ENCODE measurements around the gene AJAP1.

AJAP1 gene

GRCh38 chr1:4723106-4723505, 68.7 kb downstream of the AJAP1 start:
- Histone ChIP-seq H3K14ac (ENCODE audit: low read length) (no peak overlapping the region), H3K36me3 (replicated peaks in 1 of 2; ENCODE audit: control insufficient read depth in 2 of 2, insufficient read depth in 2 of 2, low read length in 2 of 2) (no peaks in the 10 kb centered on the region), H4K8ac (ENCODE audit: low read depth, low read length) (no peak overlapping the region), H3K9me3 (replicated peaks in 1 of 2; ENCODE audit: control insufficient read depth in 2 of 2, insufficient read depth in 1 of 2, low read depth in 1 of 2, low read length in 2 of 2) (no peaks in the 10 kb centered on the region), H3K4ac (ENCODE audit: low read length) (no peak overlapping the region), H3K4me1 (ENCODE audit: control insufficient read depth in 2 of 2, insufficient read depth in 1 of 2, low read depth in 1 of 2, low read length in 2 of 2) (peaks cover 0 to 2% of the 10 kb centered on the region in 2 donors), H3K4me2 (ENCODE audit: insufficient read depth, low read length, poor library complexity, severe bottlenecking) (no peak overlapping the region), H3K79me1 (ENCODE audit: low read depth, low read length) (no peaks in the 10 kb centered on the region), H2BK5ac (ENCODE audit: low read length) (no peak overlapping the region), H3K27me3 (ENCODE audit: control insufficient read depth in 3 of 3, insufficient read depth in 3 of 3, low read depth in 1 of 3, low read length in 3 of 3) (no peaks in the 10 kb centered on the region), H3K18ac (ENCODE audit: low read length) (no peak overlapping the region), H2BK120ac (ENCODE audit: low read depth, low read length) (no peak overlapping the region), H3K23ac (ENCODE audit: low read depth, low read length, poor library complexity) (no peak overlapping the region), H2BK15ac (ENCODE audit: low read length) (peak overlapping the region; percentile 62), H3K9ac (ENCODE audit: low read depth, low read length, poor library complexity) (no peak overlapping the region), H2AFZ (ENCODE audit: low read length) (no peak overlapping the region), H4K91ac (ENCODE audit: low read depth, low read length, poor library complexity) (no peak overlapping the region), H3K27ac (replicated peaks; ENCODE audit: low read length) (no peak overlapping the region), H2AK5ac (ENCODE audit: low read depth, low read length) (no peak overlapping the region), H2BK12ac (ENCODE audit: low read length) (no peak overlapping the region), H3K4me3 (ENCODE audit: low read length in 2 of 2) (no peak overlapping the region)
- WGBS, 2 donors (ENCODE audit: extremely low coverage in 2 of 2, insufficient read length in 2 of 2, insufficient replicate concordance in 1 of 2) = no CpG with 5 or more reads among the region's 10 CpGs
- DNase-seq (ENCODE audit: low spot score) = no peak

GRCh38 chr1:4724001-4724400, 69.6 kb downstream of the AJAP1 start:
- Histone ChIP-seq H3K4me2 (ENCODE audit: insufficient read depth, low read length, poor library complexity, severe bottlenecking) (no peak overlapping the region), H2BK15ac (ENCODE audit: low read length) (peak overlapping the region; percentile 97), H3K4ac (ENCODE audit: low read length) (no peak overlapping the region), H3K9me3 (replicated peaks in 1 of 2; ENCODE audit: control insufficient read depth in 2 of 2, insufficient read depth in 1 of 2, low read depth in 1 of 2, low read length in 2 of 2) (no peaks in the 10 kb centered on the region), H2BK12ac (ENCODE audit: low read length) (no peak overlapping the region), H3K4me3 (ENCODE audit: low read length in 2 of 2) (no peak overlapping the region), H4K91ac (ENCODE audit: low read depth, low read length, poor library complexity) (no peak overlapping the region), H3K27me3 (ENCODE audit: control insufficient read depth in 3 of 3, insufficient read depth in 3 of 3, low read depth in 1 of 3, low read length in 3 of 3) (no peaks in the 10 kb centered on the region), H3K14ac (ENCODE audit: low read length) (no peak overlapping the region), H3K23ac (ENCODE audit: low read depth, low read length, poor library complexity) (peak overlapping the region; percentile 58), H2AFZ (ENCODE audit: low read length) (no peak overlapping the region), H3K79me1 (ENCODE audit: low read depth, low read length) (no peaks in the 10 kb centered on the region), H4K8ac (ENCODE audit: low read depth, low read length) (no peak overlapping the region), H2AK5ac (ENCODE audit: low read depth, low read length) (peak overlapping the region; percentile 32), H3K18ac (ENCODE audit: low read length) (peak overlapping the region; percentile 63), H2BK120ac (ENCODE audit: low read depth, low read length) (peak overlapping the region; percentile 4), H3K4me1 (ENCODE audit: control insufficient read depth in 2 of 2, insufficient read depth in 1 of 2, low read depth in 1 of 2, low read length in 2 of 2) (peaks cover 0 to 3% of the 10 kb centered on the region in 2 donors), H3K27ac (replicated peaks; ENCODE audit: low read length) (no peak overlapping the region), H2BK5ac (ENCODE audit: low read length) (no peak overlapping the region), H3K36me3 (replicated peaks in 1 of 2; ENCODE audit: control insufficient read depth in 2 of 2, insufficient read depth in 2 of 2, low read length in 2 of 2) (no peaks in the 10 kb centered on the region), H3K9ac (ENCODE audit: low read depth, low read length, poor library complexity) (no peak overlapping the region)
- no CpG with 5 or more reads among the region's 12 CpGs for WGBS, 2 donors (ENCODE audit: extremely low coverage in 2 of 2, insufficient read length in 2 of 2, insufficient replicate concordance in 1 of 2)
- no peak for DNase-seq (ENCODE audit: low spot score)

GRCh38 chr1:4724695-4725250, 70.4 kb downstream of the AJAP1 start:
- H2BK5ac ChIP-seq (ENCODE audit: low read length) = peak overlapping the region; percentile 43
- H3K18ac ChIP-seq (ENCODE audit: low read length) = peak overlapping the region; percentile 74
- peak overlapping the region; percentile 46 for H3K23ac ChIP-seq (ENCODE audit: low read depth, low read length, poor library complexity)
- H2BK15ac ChIP-seq (ENCODE audit: low read length) = no peak overlapping the region
- H3K14ac ChIP-seq (ENCODE audit: low read length) = peak overlapping the region; percentile 86
- H3K4me1 ChIP-seq (ENCODE audit: control insufficient read depth in 2 of 2, insufficient read depth in 1 of 2, low read depth in 1 of 2, low read length in 2 of 2) = peaks cover 0 to 9% of the 10 kb centered on the region in 2 donors
- H2BK12ac ChIP-seq (ENCODE audit: low read length) = peak overlapping the region; percentile 75
- H3K27me3 ChIP-seq (ENCODE audit: control insufficient read depth in 3 of 3, insufficient read depth in 3 of 3, low read depth in 1 of 3, low read length in 3 of 3) = no peaks in the 10 kb centered on the region
- no peak overlapping the region for H4K91ac ChIP-seq (ENCODE audit: low read depth, low read length, poor library complexity)
- no peak overlapping the region for H3K4me3 ChIP-seq (ENCODE audit: low read length in 2 of 2)
- H3K27ac ChIP-seq (replicated peaks; ENCODE audit: low read length) = no peak overlapping the region
- H3K4me2 ChIP-seq (ENCODE audit: insufficient read depth, low read length, poor library complexity, severe bottlenecking) = no peak overlapping the region
- H3K79me1 ChIP-seq (ENCODE audit: low read depth, low read length) = no peaks in the 10 kb centered on the region
- H2BK120ac ChIP-seq (ENCODE audit: low read depth, low read length) = no peak overlapping the region
- peak overlapping the region; percentile 32 for H2AK5ac ChIP-seq (ENCODE audit: low read depth, low read length)
- no peak overlapping the region for H2AFZ ChIP-seq (ENCODE audit: low read length)
- DNase-seq (ENCODE audit: low spot score) = no peak
- no peak overlapping the region for H4K8ac ChIP-seq (ENCODE audit: low read depth, low read length)
- peak overlapping the region; percentile 50 for H3K9ac ChIP-seq (ENCODE audit: low read depth, low read length, poor library complexity)
- H3K9me3 ChIP-seq (replicated peaks in 1 of 2; ENCODE audit: control insufficient read depth in 2 of 2, insufficient read depth in 1 of 2, low read depth in 1 of 2, low read length in 2 of 2) = no peaks in the 10 kb centered on the region
- no CpG with 5 or more reads among the region's 8 CpGs for WGBS, 2 donors (ENCODE audit: extremely low coverage in 2 of 2, insufficient read length in 2 of 2, insufficient replicate concordance in 1 of 2)
- peak overlapping the region; percentile 15 for H3K4ac ChIP-seq (ENCODE audit: low read length)
- no peaks in the 10 kb centered on the region for H3K36me3 ChIP-seq (replicated peaks in 1 of 2; ENCODE audit: control insufficient read depth in 2 of 2, insufficient read depth in 2 of 2, low read length in 2 of 2)

- no peak overlapping the region for H2BK15ac ChIP-seq (ENCODE audit: low read length)
- no peak overlapping the region for H4K8ac ChIP-seq (ENCODE audit: low read depth, low read length)
- no peaks in the 10 kb centered on the region for H3K79me1 ChIP-seq (ENCODE audit: low read depth, low read length)
- H4K91ac ChIP-seq (ENCODE audit: low read depth, low read length, poor library complexity) = no peak overlapping the region
- H3K9ac ChIP-seq (ENCODE audit: low read depth, low read length, poor library complexity) = no peak overlapping the region
- peak overlapping the region; percentile 43 for H2BK5ac ChIP-seq (ENCODE audit: low read length)
- H3K4me3 ChIP-seq (ENCODE audit: low read length in 2 of 2) = no peak overlapping the region
- H3K4me2 ChIP-seq (ENCODE audit: insufficient read depth, low read length, poor library complexity, severe bottlenecking) = no peak overlapping the region
- DNase-seq (ENCODE audit: low spot score) = no peak
- no CpG with 5 or more reads among the region's 12 CpGs for WGBS, 2 donors (ENCODE audit: extremely low coverage in 2 of 2, insufficient read length in 2 of 2, insufficient replicate concordance in 1 of 2)
- H2AK5ac ChIP-seq (ENCODE audit: low read depth, low read length) = peak overlapping the region; percentile 32
- no peak overlapping the region for H3K27ac ChIP-seq (replicated peaks; ENCODE audit: low read length)
- peak overlapping the region; percentile 46 for H3K23ac ChIP-seq (ENCODE audit: low read depth, low read length, poor library complexity)
- H3K9me3 ChIP-seq (replicated peaks in 1 of 2; ENCODE audit: control insufficient read depth in 2 of 2, insufficient read depth in 1 of 2, low read depth in 1 of 2, low read length in 2 of 2) = no peaks in the 10 kb centered on the region
- no peak overlapping the region for H2BK120ac ChIP-seq (ENCODE audit: low read depth, low read length)
- no peak overlapping the region for H2BK12ac ChIP-seq (ENCODE audit: low read length)
- no peak overlapping the region for H3K4ac ChIP-seq (ENCODE audit: low read length)
- H3K4me1 ChIP-seq (ENCODE audit: control insufficient read depth in 2 of 2, insufficient read depth in 1 of 2, low read depth in 1 of 2, low read length in 2 of 2) = peaks cover 0 to 10% of the 10 kb centered on the region in 2 donors
- H3K36me3 ChIP-seq (replicated peaks in 1 of 2; ENCODE audit: control insufficient read depth in 2 of 2, insufficient read depth in 2 of 2, low read length in 2 of 2) = no peaks in the 10 kb centered on the region
- no peak overlapping the region for H3K14ac ChIP-seq (ENCODE audit: low read length)
- H2AFZ ChIP-seq (ENCODE audit: low read length) = no peak overlapping the region
- H3K27me3 ChIP-seq (ENCODE audit: control insufficient read depth in 3 of 3, insufficient read depth in 3 of 3, low read depth in 1 of 3, low read length in 3 of 3) = no peaks in the 10 kb centered on the region
- H3K18ac ChIP-seq (ENCODE audit: low read length) = peak overlapping the region; percentile 29
Observed at GRCh38 chr1:4725416-4725815, 71.0 kb downstream of the AJAP1 start.

All from neuronal stem cell (in vitro differentiated cells).